H1 (cell line): ENCODE measurements around the gene TMPRSS9. TPM values are rescaled to one million over a fixed set of nuclear protein-coding genes. Genes with fewer than 3 reads are reported as not detected.

ENCODE experiments used
- CTBP2 ChIP-seq: IDR thresholded peaks from 2 replicates; pipeline ENCODE4 v1.7.0; 2011; ENCODE audit warnings: borderline replicate concordance, mild to moderate bottlenecking, moderate library complexity, mixed read lengths, low read length; ENCODE audit not compliant: insufficient read depth, insufficient read length
- GABPA ChIP-seq: IDR thresholded peaks from 2 replicates; pipeline ENCODE4 v1.6.1; 2011; ENCODE audit warnings: mild to moderate bottlenecking, low read length, moderate library complexity, borderline replicate concordance; ENCODE audit not compliant: insufficient read depth
- SIRT6 ChIP-seq: IDR thresholded peaks from one replicate; pipeline ENCODE4 v1.7.1; 2012; ENCODE audit warnings: low read length, inconsistent platforms
- USF2 ChIP-seq: IDR thresholded peaks from 2 replicates; pipeline ENCODE4 v1.6.1; 2011; ENCODE audit warnings: low read length, improper control_type of control experiment
- polyA plus RNA-seq, 7 experiments: library from polyadenylated mRNA; depleted of rRNA in 3 of 7; stranded (reverse) in 5 of 7; unstranded in 2 of 7; fragments of >200 nt in 5 of 7; fragments of 200-250 nt in 2 of 7; gene quantifications; 1 replicate in 5 of 7; 2 replicates in 1 of 7; 4 replicates in 1 of 7; pipeline versions ENCODE4 v1.2.1 to v1.2.3, GENCODE V29; 2011 to 2013; ENCODE audit warnings: missing spikeins in 2 of 7, mixed read lengths in 2 of 7
- total RNA-seq: library from RNA; stranded (reverse); fragmentation: NEBNext Ultra II Directional; extraction: Animal tissue kit (Norgen Biotek cat#: 25700); gene quantifications from 2 replicates; pipeline ENCODE4 v1.2.1, GENCODE V29; 2021
- TF ChIP-seq, protein P1 (sequence below): fragments of 300-600 bp; sonication (generic); IDR thresholded peaks from 2 replicates; pipeline ENCODE4 v1.7.1; 2012; ENCODE audit warnings: low read length, moderate library complexity, mild to moderate bottlenecking, inconsistent platforms; ENCODE audit not compliant: insufficient replicate concordance

Gene TMPRSS9
- total and polyA plus RNA-seq, 2 of the 8 experiments (the other 6 are each of a cell fraction or from before 2014, with no cell fraction given) = 0.15 to 0.19 TPM

DNA sequence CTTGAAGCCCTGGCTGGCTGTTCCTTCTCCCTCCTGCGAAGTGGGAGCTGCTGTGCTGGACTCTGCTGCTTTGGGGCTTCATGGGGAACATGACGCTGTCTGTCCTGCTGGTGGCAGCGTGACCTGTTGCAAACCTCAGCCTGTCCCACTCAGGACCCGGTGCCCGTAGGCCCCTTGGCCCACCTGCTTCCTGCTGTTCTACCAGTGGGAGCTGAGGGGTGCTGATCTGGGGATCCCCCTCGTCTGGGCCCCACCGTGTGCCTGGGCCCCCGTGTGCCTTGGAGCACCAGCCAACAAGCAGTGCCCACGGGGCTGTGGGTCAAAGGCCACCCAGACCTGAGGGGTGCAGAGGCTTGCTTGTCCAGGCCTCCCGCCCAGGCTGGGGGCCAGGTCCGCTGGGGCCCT lies 26.3 kb upstream of the TMPRSS9 start (continued):
- no peak for TF ChIP-seq CTBP2
- TF ChIP-seq, protein P1, sequence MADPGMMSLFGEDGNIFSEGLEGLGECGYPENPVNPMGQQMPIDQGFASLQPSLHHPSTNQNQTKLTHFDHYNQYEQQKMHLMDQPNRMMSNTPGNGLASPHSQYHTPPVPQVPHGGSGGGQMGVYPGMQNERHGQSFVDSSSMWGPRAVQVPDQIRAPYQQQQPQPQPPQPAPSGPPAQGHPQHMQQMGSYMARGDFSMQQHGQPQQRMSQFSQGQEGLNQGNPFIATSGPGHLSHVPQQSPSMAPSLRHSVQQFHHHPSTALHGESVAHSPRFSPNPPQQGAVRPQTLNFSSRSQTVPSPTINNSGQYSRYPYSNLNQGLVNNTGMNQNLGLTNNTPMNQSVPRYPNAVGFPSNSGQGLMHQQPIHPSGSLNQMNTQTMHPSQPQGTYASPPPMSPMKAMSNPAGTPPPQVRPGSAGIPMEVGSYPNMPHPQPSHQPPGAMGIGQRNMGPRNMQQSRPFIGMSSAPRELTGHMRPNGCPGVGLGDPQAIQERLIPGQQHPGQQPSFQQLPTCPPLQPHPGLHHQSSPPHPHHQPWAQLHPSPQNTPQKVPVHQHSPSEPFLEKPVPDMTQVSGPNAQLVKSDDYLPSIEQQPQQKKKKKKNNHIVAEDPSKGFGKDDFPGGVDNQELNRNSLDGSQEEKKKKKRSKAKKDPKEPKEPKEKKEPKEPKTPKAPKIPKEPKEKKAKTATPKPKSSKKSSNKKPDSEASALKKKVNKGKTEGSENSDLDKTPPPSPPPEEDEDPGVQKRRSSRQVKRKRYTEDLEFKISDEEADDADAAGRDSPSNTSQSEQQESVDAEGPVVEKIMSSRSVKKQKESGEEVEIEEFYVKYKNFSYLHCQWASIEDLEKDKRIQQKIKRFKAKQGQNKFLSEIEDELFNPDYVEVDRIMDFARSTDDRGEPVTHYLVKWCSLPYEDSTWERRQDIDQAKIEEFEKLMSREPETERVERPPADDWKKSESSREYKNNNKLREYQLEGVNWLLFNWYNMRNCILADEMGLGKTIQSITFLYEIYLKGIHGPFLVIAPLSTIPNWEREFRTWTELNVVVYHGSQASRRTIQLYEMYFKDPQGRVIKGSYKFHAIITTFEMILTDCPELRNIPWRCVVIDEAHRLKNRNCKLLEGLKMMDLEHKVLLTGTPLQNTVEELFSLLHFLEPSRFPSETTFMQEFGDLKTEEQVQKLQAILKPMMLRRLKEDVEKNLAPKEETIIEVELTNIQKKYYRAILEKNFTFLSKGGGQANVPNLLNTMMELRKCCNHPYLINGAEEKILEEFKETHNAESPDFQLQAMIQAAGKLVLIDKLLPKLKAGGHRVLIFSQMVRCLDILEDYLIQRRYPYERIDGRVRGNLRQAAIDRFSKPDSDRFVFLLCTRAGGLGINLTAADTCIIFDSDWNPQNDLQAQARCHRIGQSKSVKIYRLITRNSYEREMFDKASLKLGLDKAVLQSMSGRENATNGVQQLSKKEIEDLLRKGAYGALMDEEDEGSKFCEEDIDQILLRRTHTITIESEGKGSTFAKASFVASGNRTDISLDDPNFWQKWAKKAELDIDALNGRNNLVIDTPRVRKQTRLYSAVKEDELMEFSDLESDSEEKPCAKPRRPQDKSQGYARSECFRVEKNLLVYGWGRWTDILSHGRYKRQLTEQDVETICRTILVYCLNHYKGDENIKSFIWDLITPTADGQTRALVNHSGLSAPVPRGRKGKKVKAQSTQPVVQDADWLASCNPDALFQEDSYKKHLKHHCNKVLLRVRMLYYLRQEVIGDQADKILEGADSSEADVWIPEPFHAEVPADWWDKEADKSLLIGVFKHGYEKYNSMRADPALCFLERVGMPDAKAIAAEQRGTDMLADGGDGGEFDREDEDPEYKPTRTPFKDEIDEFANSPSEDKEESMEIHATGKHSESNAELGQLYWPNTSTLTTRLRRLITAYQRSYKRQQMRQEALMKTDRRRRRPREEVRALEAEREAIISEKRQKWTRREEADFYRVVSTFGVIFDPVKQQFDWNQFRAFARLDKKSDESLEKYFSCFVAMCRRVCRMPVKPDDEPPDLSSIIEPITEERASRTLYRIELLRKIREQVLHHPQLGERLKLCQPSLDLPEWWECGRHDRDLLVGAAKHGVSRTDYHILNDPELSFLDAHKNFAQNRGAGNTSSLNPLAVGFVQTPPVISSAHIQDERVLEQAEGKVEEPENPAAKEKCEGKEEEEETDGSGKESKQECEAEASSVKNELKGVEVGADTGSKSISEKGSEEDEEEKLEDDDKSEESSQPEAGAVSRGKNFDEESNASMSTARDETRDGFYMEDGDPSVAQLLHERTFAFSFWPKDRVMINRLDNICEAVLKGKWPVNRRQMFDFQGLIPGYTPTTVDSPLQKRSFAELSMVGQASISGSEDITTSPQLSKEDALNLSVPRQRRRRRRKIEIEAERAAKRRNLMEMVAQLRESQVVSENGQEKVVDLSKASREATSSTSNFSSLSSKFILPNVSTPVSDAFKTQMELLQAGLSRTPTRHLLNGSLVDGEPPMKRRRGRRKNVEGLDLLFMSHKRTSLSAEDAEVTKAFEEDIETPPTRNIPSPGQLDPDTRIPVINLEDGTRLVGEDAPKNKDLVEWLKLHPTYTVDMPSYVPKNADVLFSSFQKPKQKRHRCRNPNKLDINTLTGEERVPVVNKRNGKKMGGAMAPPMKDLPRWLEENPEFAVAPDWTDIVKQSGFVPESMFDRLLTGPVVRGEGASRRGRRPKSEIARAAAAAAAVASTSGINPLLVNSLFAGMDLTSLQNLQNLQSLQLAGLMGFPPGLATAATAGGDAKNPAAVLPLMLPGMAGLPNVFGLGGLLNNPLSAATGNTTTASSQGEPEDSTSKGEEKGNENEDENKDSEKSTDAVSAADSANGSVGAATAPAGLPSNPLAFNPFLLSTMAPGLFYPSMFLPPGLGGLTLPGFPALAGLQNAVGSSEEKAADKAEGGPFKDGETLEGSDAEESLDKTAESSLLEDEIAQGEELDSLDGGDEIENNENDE = no peak
- no peak for TF ChIP-seq SIRT6
- no peak for TF ChIP-seq USF2
- TF ChIP-seq GABPA = 0 out of 2 replicates have a peak, but pooled peaks have one; percentile 25
